ENCODE results near the gene EEF1G. TPM values are rescaled to one million over a fixed set of nuclear protein-coding genes. Genes with fewer than 3 reads are reported as not detected.

EEF1G gene
- total and polyA plus RNA-seq, 2 donors: 1,365 to 1,700 TPM

- peaks cover 30 to 35% of the 10 kb centered on the region in 2 donors for H3K36me3 ChIP-seq (ENCODE audit: control insufficient read depth in 2 of 2, insufficient read depth in 2 of 2, low read length in 1 of 2)
- peaks cover 0 to 17% of the 10 kb centered on the region in 2 donors for H3K4me1 ChIP-seq (ENCODE audit: control insufficient read depth in 2 of 2, insufficient read depth in 2 of 2, low read length in 2 of 2)
- H3K9me3 ChIP-seq (ENCODE audit: control insufficient read depth in 2 of 2, insufficient read depth in 1 of 2, low read length in 1 of 2): no peaks in the 10 kb centered on the region
- no peak overlapping the region for H3K27ac ChIP-seq (ENCODE audit: low read depth in 1 of 2, low read length in 1 of 2)
- DNase-seq (ENCODE audit: low read depth in 6 of 9, low spot score in 9 of 9): no peak
- H3K27me3 ChIP-seq (ENCODE audit: control insufficient read depth in 2 of 2, insufficient read depth in 1 of 2, low read length in 1 of 2): no peaks in the 10 kb centered on the region
- 92% methylated on average over 8 of the region's 8 CpGs for WGBS
- no peak overlapping the region for H3K4me3 ChIP-seq (ENCODE audit: low read length in 2 of 2)
Measured at GRCh38 chr11:62614275-62614674, 40.6 kb upstream of the EEF1G start.

GRCh38 chr11:62613291-62613778 lies 39.6 kb upstream of the EEF1G start:
- Histone ChIP-seq H3K27ac (ENCODE audit: low read depth in 1 of 2, low read length in 1 of 2) (peak overlapping the region; percentile 83 to 95), H3K9me3 (ENCODE audit: control insufficient read depth in 2 of 2, insufficient read depth in 1 of 2, low read length in 1 of 2) (no peaks in the 10 kb centered on the region), H3K27me3 (ENCODE audit: control insufficient read depth in 2 of 2, insufficient read depth in 1 of 2, low read length in 1 of 2) (no peaks in the 10 kb centered on the region), H3K36me3 (ENCODE audit: control insufficient read depth in 2 of 2, insufficient read depth in 2 of 2, low read length in 1 of 2) (peaks cover 31 to 36% of the 10 kb centered on the region in 2 donors), H3K4me1 (ENCODE audit: control insufficient read depth in 2 of 2, insufficient read depth in 2 of 2, low read length in 2 of 2) (peaks cover 0 to 17% of the 10 kb centered on the region in 2 donors), H3K4me3 (ENCODE audit: low read length in 2 of 2) (peak overlapping the region; percentile 66 to 81)
- WGBS: 93% methylated on average over 15 of the region's 15 CpGs
- no peak for DNase-seq (ENCODE audit: low read depth in 6 of 9, low spot score in 9 of 9)

DNA sequence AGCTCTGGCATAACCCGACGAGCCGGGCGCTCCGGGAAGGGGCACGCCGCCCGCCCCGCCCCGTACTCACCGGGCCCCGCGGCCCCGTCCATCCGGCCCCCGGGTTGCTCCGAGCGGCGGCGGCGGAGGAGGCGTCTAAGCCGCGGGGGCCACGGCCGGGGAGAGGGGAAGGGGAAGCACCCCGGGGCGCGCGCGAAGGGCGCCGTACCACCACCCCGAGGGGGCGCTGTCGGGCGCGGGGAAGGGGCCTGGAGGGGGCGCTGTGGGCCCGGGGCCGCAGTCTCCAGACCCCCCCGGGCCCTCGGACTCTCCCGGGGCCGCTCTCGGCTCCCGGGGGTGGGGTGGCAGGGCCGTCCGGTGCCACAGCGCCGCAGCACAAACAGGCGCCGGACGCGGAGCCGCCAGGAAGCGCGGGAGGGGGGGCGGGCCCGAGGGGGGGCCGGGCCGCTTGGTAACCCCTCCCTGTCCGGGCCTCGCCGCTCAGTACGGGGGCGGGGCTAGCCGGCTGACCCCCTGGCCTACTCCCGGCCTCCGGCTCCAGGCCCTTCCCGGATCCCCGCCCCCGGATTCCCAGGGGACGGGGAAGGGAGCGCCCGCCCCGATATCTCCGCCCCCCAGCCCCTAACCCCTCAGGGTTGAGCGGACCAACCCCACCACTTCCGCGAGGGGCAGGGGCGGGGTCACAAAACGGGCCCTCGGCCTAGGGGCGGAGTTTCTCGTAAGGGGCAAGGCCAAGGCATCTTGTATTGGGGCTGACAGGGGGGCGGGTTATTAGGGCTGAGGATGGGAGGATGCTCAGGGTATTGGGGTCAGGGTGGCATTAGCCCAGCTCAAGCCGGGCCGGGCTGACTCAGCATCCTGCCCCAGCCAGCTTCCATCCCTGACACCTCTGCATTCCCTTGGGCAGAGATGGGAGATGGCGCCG lies 38.9 kb upstream of the EEF1G start, which contains the start of the genes EML3 and ROM1:
Gene EML3 (minus strand): TSS at position 410 of the 925 bp plus-strand sequence. CDS start 318 bp downstream, at position 92.
Gene ROM1 (plus strand): TSS at position 892 of the 925 bp plus-strand sequence. CDS start 25 bp downstream, at position 917.
- Histone ChIP-seq H3K9me3 (ENCODE audit: control insufficient read depth in 2 of 2, insufficient read depth in 1 of 2, low read length in 1 of 2) (no peaks in the 10 kb centered on the region), H3K27me3 (ENCODE audit: control insufficient read depth in 2 of 2, insufficient read depth in 1 of 2, low read length in 1 of 2) (no peaks in the 10 kb centered on the region), H3K27ac (ENCODE audit: low read depth in 1 of 2, low read length in 1 of 2) (peak within 1 kb of the TSS; percentile 83 to 95), H3K4me1 (ENCODE audit: control insufficient read depth in 2 of 2, insufficient read depth in 2 of 2, low read length in 2 of 2) (peaks cover 0 to 17% of the 10 kb centered on the region in 2 donors), H3K36me3 (ENCODE audit: control insufficient read depth in 2 of 2, insufficient read depth in 2 of 2, low read length in 1 of 2) (peaks cover 34 to 41% of the 10 kb centered on the region in 2 donors), H3K4me3 (ENCODE audit: low read length in 2 of 2) (peak within 1 kb of the TSS; percentile 66 to 81)
- peak in 6 of 9 donors; percentile 66 to 92 (median 80) for DNase-seq (ENCODE audit: low read depth in 6 of 9, low spot score in 9 of 9)
- 4% methylated on average over 90 of the region's 91 CpGs for WGBS

DNA sequence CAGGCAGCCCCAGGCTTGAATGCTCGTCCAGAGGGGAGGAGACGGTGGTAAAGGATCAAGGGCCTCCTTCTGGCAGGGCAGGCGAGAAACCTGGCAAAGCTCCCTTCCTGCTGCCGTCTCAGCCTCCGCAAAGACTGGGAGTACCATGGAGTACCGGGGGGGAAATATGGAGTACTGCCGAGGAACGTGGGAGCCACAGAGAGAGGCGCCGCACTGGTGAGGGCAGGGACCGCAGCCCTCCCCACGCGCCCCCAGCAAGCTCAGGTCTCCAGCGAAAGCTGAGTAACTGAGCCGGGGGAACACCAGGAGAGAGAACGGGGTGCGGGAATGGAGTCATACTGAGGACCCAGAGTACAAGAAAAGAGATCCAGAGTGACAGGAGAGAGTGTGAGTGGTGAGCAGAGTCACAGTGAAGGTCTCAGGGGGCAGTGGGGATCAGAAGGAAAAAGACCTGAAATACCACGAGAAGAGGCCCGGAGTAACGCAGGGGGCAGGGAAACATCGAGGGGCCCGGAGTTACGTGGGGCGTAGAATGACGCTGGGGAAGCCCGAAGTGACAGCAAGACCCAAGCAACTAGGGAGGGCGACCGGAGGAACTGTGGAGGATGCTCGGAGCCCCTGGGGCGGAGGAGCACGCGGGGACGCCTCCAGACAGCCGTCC lies 38.1 kb upstream of the EEF1G start:
- peak overlapping the region; percentile 66 to 81 for H3K4me3 ChIP-seq (ENCODE audit: low read length in 2 of 2)
- DNase-seq (ENCODE audit: low read depth in 6 of 9, low spot score in 9 of 9): peak in 3 of 9 donors; percentile 32 to 52 (median 44)
- H3K4me1 ChIP-seq (ENCODE audit: control insufficient read depth in 2 of 2, insufficient read depth in 2 of 2, low read length in 2 of 2): peaks cover 0 to 17% of the 10 kb centered on the region in 2 donors
- no peaks in the 10 kb centered on the region for H3K9me3 ChIP-seq (ENCODE audit: control insufficient read depth in 2 of 2, insufficient read depth in 1 of 2, low read length in 1 of 2)
- peaks cover 28 to 35% of the 10 kb centered on the region in 2 donors for H3K36me3 ChIP-seq (ENCODE audit: control insufficient read depth in 2 of 2, insufficient read depth in 2 of 2, low read length in 1 of 2)
- H3K27me3 ChIP-seq (ENCODE audit: control insufficient read depth in 2 of 2, insufficient read depth in 1 of 2, low read length in 1 of 2): no peaks in the 10 kb centered on the region
- 3% methylated on average over 34 of the region's 34 CpGs for WGBS
- H3K27ac ChIP-seq (ENCODE audit: low read depth in 1 of 2, low read length in 1 of 2): peak overlapping the region; percentile 78 to 95

- peak overlapping the region; percentile 66 to 81 for H3K4me3 ChIP-seq (ENCODE audit: low read length in 2 of 2)
- H3K27me3 ChIP-seq (ENCODE audit: control insufficient read depth in 2 of 2, insufficient read depth in 1 of 2, low read length in 1 of 2): no peaks in the 10 kb centered on the region
- no peak for DNase-seq (ENCODE audit: low read depth in 6 of 9, low spot score in 9 of 9)
- peaks cover 0 to 17% of the 10 kb centered on the region in 2 donors for H3K4me1 ChIP-seq (ENCODE audit: control insufficient read depth in 2 of 2, insufficient read depth in 2 of 2, low read length in 2 of 2)
- H3K9me3 ChIP-seq (ENCODE audit: control insufficient read depth in 2 of 2, insufficient read depth in 1 of 2, low read length in 1 of 2): no peaks in the 10 kb centered on the region
- no peak overlapping the region for H3K27ac ChIP-seq (ENCODE audit: low read depth in 1 of 2, low read length in 1 of 2)
- peaks cover 27 to 29% of the 10 kb centered on the region in 2 donors for H3K36me3 ChIP-seq (ENCODE audit: control insufficient read depth in 2 of 2, insufficient read depth in 2 of 2, low read length in 1 of 2)
- WGBS: 87% methylated on average over 28 of the region's 28 CpGs
Measured at GRCh38 chr11:62610814-62611704, 37.4 kb upstream of the EEF1G start.

DNA sequence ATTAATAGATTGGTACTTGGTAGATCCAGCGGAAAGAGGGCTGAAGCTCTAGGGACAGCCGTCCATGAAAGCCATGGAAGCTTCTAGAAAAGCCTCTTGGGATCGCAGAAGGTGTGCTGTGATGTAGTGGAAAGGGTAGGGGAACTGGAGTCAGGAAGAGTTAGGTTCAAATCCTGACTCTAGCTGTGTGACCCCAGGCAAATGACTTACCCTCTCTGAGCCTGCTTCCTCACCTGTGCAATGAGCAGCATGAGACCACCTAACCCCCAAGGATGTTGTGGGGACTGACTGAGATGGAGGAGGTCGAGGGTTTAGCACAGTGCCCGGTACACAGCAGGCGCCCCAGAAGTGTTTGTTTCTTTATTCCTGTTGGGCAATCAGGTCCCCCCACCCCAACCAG lies 36.7 kb upstream of the EEF1G start:
- H3K36me3 ChIP-seq (ENCODE audit: control insufficient read depth in 2 of 2, insufficient read depth in 2 of 2, low read length in 1 of 2): peaks cover 29 to 30% of the 10 kb centered on the region in 2 donors
- H3K27me3 ChIP-seq (ENCODE audit: control insufficient read depth in 2 of 2, insufficient read depth in 1 of 2, low read length in 1 of 2): no peaks in the 10 kb centered on the region
- no peak overlapping the region for H3K27ac ChIP-seq (ENCODE audit: low read depth in 1 of 2, low read length in 1 of 2)
- H3K4me1 ChIP-seq (ENCODE audit: control insufficient read depth in 2 of 2, insufficient read depth in 2 of 2, low read length in 2 of 2): peaks cover 0 to 17% of the 10 kb centered on the region in 2 donors
- no peak for DNase-seq (ENCODE audit: low read depth in 6 of 9, low spot score in 9 of 9)
- WGBS: 96% methylated on average over 6 of the region's 6 CpGs
- H3K4me3 ChIP-seq (ENCODE audit: low read length in 2 of 2): no peak overlapping the region
- no peaks in the 10 kb centered on the region for H3K9me3 ChIP-seq (ENCODE audit: control insufficient read depth in 2 of 2, insufficient read depth in 1 of 2, low read length in 1 of 2)

DNA sequence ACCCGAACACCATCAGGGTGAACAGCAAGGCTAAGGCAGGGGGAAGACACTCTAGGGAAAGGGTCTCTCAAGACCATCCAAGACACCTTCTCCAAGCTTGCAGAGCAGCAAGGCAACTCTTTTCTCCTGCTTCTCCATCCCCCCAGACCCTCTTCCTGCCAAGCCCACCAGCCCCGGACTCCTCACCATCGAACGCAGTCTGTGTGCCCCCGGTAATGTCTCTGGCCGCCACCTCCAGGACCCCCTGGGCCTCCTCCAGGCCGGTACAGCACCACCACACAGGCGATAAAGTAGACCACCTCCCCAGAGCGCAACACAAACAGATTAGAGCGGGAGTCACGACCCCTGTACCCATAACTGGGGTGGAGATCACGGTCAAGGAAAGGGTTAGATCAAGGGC lies 35.1 kb upstream of the EEF1G start:
- Histone ChIP-seq H3K27ac (ENCODE audit: low read depth in 1 of 2, low read length in 1 of 2) (no peak overlapping the region), H3K27me3 (ENCODE audit: control insufficient read depth in 2 of 2, insufficient read depth in 1 of 2, low read length in 1 of 2) (no peaks in the 10 kb centered on the region), H3K9me3 (ENCODE audit: control insufficient read depth in 2 of 2, insufficient read depth in 1 of 2, low read length in 1 of 2) (no peaks in the 10 kb centered on the region), H3K4me1 (ENCODE audit: control insufficient read depth in 2 of 2, insufficient read depth in 2 of 2, low read length in 2 of 2) (peaks cover 0 to 22% of the 10 kb centered on the region in 2 donors), H3K4me3 (ENCODE audit: low read length in 2 of 2) (no peak overlapping the region), H3K36me3 (ENCODE audit: control insufficient read depth in 2 of 2, insufficient read depth in 2 of 2, low read length in 1 of 2) (peaks cover 25 to 26% of the 10 kb centered on the region in 2 donors)
- 99% methylated on average over 12 of the region's 12 CpGs for WGBS
- no peak for DNase-seq (ENCODE audit: low read depth in 6 of 9, low spot score in 9 of 9)

- 87% methylated on average over 4 of the region's 4 CpGs for whole genome bisulfite sequencing
- no peak overlapping the region for H3K27ac ChIP-seq (ENCODE audit: low read depth in 1 of 2, low read length in 1 of 2)
- H3K4me1 ChIP-seq (ENCODE audit: control insufficient read depth in 2 of 2, insufficient read depth in 2 of 2, low read length in 2 of 2): peaks cover 0 to 22% of the 10 kb centered on the region in 2 donors
- no peak for DNase-seq (ENCODE audit: low read depth in 6 of 9, low spot score in 9 of 9)
- peaks cover 25 to 29% of the 10 kb centered on the region in 2 donors for H3K36me3 ChIP-seq (ENCODE audit: control insufficient read depth in 2 of 2, insufficient read depth in 2 of 2, low read length in 1 of 2)
- peaks cover 0 to 4% of the 10 kb centered on the region in 2 donors for H3K27me3 ChIP-seq (ENCODE audit: control insufficient read depth in 2 of 2, insufficient read depth in 1 of 2, low read length in 1 of 2)
- H3K9me3 ChIP-seq (ENCODE audit: control insufficient read depth in 2 of 2, insufficient read depth in 1 of 2, low read length in 1 of 2): no peaks in the 10 kb centered on the region
- no peak overlapping the region for H3K4me3 ChIP-seq (ENCODE audit: low read length in 2 of 2)
Measured at GRCh38 chr11:62607714-62608113, 34.0 kb upstream of the EEF1G start.
